C4-2B (cell line): ENCODE results near the gene GRB14.

Experiments
- ZFX ChIP-seq: fragments of 450-650 bp; IDR thresholded peaks from 2 replicates; pipeline ENCODE4 v1.6.1; 2017
- TF ChIP-seq, protein P1 (sequence below): fragments of 450-650 bp; conservative IDR thresholded peaks from 2 replicates; pipeline ENCODE4 v1.5.1; 2017; ENCODE audit warnings: mild to moderate bottlenecking

DNA sequence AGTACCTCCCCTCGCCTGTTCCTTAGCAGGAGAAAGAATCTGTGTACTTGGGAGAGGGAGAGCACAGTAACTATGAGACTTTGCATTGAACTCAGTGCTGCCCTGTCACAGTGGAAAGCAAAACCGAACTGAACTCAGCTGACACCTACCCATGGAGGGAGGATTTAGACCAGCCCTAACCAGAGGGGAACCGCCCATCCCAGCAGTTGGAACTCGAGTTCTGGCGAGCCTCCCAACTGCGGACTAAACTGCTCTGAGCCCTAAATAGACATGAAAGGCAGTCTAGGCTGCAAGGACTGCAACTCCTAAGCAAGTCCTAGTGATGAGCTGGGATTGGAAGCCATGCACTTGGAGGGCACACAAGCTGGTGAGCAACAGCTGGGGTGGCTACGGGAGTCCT, 110.4 kb downstream of the GRB14 start:
- TF ChIP-seq, protein P1, sequence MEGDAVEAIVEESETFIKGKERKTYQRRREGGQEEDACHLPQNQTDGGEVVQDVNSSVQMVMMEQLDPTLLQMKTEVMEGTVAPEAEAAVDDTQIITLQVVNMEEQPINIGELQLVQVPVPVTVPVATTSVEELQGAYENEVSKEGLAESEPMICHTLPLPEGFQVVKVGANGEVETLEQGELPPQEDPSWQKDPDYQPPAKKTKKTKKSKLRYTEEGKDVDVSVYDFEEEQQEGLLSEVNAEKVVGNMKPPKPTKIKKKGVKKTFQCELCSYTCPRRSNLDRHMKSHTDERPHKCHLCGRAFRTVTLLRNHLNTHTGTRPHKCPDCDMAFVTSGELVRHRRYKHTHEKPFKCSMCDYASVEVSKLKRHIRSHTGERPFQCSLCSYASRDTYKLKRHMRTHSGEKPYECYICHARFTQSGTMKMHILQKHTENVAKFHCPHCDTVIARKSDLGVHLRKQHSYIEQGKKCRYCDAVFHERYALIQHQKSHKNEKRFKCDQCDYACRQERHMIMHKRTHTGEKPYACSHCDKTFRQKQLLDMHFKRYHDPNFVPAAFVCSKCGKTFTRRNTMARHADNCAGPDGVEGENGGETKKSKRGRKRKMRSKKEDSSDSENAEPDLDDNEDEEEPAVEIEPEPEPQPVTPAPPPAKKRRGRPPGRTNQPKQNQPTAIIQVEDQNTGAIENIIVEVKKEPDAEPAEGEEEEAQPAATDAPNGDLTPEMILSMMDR: no peak
- TF ChIP-seq ZFX: no peak
